ENCODE measurements around the gene RSPH1. TPM values are rescaled to one million over a fixed set of nuclear protein-coding genes. Genes with fewer than 3 reads are reported as not detected.

Gene RSPH1
- total RNA-seq, 2 donors from 2014 or later: 6.9 to 7.5 TPM

- intact Hi-C loops (cut with DNase I): loop anchor here (2.0 to 5.0 kb wide), 2 partner anchors 66 to 140 kb away; no protein-coding TSS in a partner anchor
Measured at GRCh38 chr21:42448686-42449085, 47.3 kb downstream of the RSPH1 start.

DNA sequence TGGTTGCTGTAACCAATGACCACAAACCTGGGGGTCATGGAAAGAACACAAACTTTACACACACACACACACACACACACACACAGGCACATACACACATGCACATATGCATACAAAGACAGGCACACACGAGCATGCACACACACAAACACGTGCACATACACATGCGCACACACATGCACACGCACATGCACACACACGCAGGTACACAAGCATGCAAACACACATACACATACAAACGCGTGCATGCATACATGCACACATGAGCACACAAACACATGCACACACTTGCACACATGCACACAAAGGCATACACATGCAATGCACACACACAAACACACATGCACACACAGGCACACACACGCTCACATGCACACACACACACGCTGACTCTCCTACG is 48.3 kb downstream of the RSPH1 start:
- no peaks in the 10 kb centered on the region for H3K9me3 ChIP-seq
- no peak for TF ChIP-seq CTCF (IDR thresholded peaks at IDR 0.05)
- no peak overlapping the region for H3K4me3 ChIP-seq
- no peak for DNase-seq
- intact Hi-C loops (cut with DNase I): loop anchor here (2.0 to 5.0 kb wide), 2 partner anchors 65 to 139 kb away; no protein-coding TSS in a partner anchor
- no peak overlapping the region for H3K27ac ChIP-seq
- no peaks in the 10 kb centered on the region for H3K36me3 ChIP-seq
- no peak overlapping the region for H3K9ac ChIP-seq (ENCODE audit: low read depth in 2 of 2, low read length in 2 of 2)
- H3K27me3 ChIP-seq: no peaks in the 10 kb centered on the region
- H3K4me1 ChIP-seq: no peaks in the 10 kb centered on the region

More at GRCh38 chr21:42448686-42449085, 47.3 kb downstream of the RSPH1 start:
- Histone ChIP-seq H3K9me3 (no peaks in the 10 kb centered on the region), H3K9ac (ENCODE audit: low read depth in 2 of 2, low read length in 2 of 2) (no peak overlapping the region), H3K27me3 (no peaks in the 10 kb centered on the region), H3K4me1 (no peaks in the 10 kb centered on the region), H3K4me3 (no peak overlapping the region), H3K36me3 (no peaks in the 10 kb centered on the region), H3K27ac (no peak overlapping the region)
- TF ChIP-seq CTCF (IDR thresholded peaks at IDR 0.05): no peak
- DNase-seq: no peak

DNA sequence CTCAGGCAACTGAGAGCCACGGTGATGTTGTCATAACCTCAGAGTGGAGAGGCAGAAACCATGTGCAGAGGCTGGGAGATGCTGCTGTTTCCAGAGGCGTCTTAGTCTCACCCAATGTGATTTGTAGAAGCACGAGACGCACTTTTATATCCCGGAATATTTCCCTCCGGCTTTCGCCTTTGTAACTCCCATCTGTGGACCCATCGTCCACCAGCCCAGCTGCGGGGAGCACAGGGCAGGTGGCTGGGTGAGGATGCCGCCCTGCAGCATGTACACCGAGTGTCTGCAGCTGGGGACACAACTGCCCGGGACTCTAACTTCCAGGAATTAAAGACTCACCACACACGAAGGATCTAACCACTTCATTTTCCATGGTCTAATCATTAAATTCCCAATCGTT is 48.8 kb downstream of the RSPH1 start:
- no peak overlapping the region for H3K4me3 ChIP-seq
- H3K27ac ChIP-seq: no peak overlapping the region
- H3K4me1 ChIP-seq: no peaks in the 10 kb centered on the region
- intact Hi-C loops (cut with DNase I): loop anchor here (5.0 kb wide), 1 partner anchor 65 kb away; no protein-coding TSS in a partner anchor
- no peak for DNase-seq
- H3K27me3 ChIP-seq: no peaks in the 10 kb centered on the region
- no peak overlapping the region for H3K9ac ChIP-seq (ENCODE audit: low read depth in 2 of 2, low read length in 2 of 2)
- H3K9me3 ChIP-seq: no peaks in the 10 kb centered on the region
- H3K36me3 ChIP-seq: no peaks in the 10 kb centered on the region
- no peak for TF ChIP-seq CTCF (IDR thresholded peaks at IDR 0.05)

GRCh38 chr21:42446531-42446930 is 49.5 kb downstream of the RSPH1 start:
- TF ChIP-seq CTCF (IDR thresholded peaks at IDR 0.05): no peak
- Histone ChIP-seq H3K27ac (no peak overlapping the region), H3K4me1 (no peaks in the 10 kb centered on the region), H3K9me3 (no peaks in the 10 kb centered on the region), H3K4me3 (no peak overlapping the region), H3K27me3 (no peaks in the 10 kb centered on the region), H3K36me3 (no peaks in the 10 kb centered on the region), H3K9ac (ENCODE audit: low read depth in 2 of 2, low read length in 2 of 2) (no peak overlapping the region)
- intact Hi-C loops (cut with DNase I): loop anchor here (5.0 kb wide), 1 partner anchor 64 kb away; no protein-coding TSS in a partner anchor
- no peak for DNase-seq

DNA sequence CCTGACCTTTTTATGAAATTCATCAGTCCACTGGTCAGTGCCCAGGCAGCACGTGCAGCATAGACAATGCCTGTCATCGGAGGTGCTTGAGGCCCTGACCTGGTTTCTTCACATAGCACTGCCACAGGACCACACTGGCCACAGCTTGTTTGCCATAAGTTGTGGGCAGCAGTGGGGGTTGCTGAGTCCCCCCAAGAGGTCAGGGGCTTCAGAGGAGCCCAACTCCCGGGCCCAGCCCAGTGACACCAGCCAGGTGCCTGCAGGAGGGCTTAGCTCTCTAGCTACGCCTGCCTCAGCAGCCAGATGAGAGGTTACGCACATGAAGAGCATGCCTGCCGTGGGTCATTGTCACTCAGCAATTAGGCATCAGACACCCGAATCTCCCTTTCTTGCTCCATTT is 50.7 kb downstream of the RSPH1 start:
- H3K9ac ChIP-seq (ENCODE audit: low read depth in 2 of 2, low read length in 2 of 2): no peak overlapping the region
- no peaks in the 10 kb centered on the region for H3K4me1 ChIP-seq
- no peaks in the 10 kb centered on the region for H3K9me3 ChIP-seq
- no peak for TF ChIP-seq CTCF (IDR thresholded peaks at IDR 0.05)
- no peaks in the 10 kb centered on the region for H3K36me3 ChIP-seq
- H3K4me3 ChIP-seq: no peak overlapping the region
- H3K27me3 ChIP-seq: no peaks in the 10 kb centered on the region
- no peak overlapping the region for H3K27ac ChIP-seq
- DNase-seq: no peak
- intact Hi-C loops (cut with DNase I): loop anchor here (5.0 kb wide), 1 partner anchor 63 kb away; no protein-coding TSS in a partner anchor

All from colonic mucosa (tissue), 4 donors.